RWPE1 (cell line): ENCODE data around the gene ZNF814.

Source experiments
- CTCF ChIA-PET: fragments of 350-600 bp; sonication (Branson Sonifier 250); formaldehyde crosslinking; extraction: SDS; loops from one replicate; lab custom pipeline; 2021; lab: Yijun Ruan, JAX
- POLR2A ChIA-PET: fragments of 400-600 bp; formaldehyde crosslinking; extraction: SDS; loops from one replicate; lab custom pipeline; 2020; ENCODE audit warnings: antibody characterized with exemption; ENCODE audit not compliant: low non-redundant PET; lab: Yijun Ruan, JAX
- DNase-seq: peaks from one replicate; pipeline ENCODE4 v3.0.0; 2012; ENCODE audit warnings: low spot score
- H3K27ac ChIP-seq: fragments of 450-650 bp; 2 replicates; pipeline ENCODE4 v1.5.1; 2017
- CTCF ChIP-seq: fragments of 450-650 bp; conservative IDR thresholded peaks from 2 replicates; pipeline ENCODE4 v1.5.1; 2017; ENCODE audit warnings: low read depth, mild to moderate bottlenecking

Gene ZNF814

GRCh38 chr19:57800696-57801095, 88.1 kb downstream of the ZNF814 start:
- no peak for DNase-seq
- H3K27ac ChIP-seq: no peak overlapping the region
- no peak for TF ChIP-seq CTCF
- ChIA-PET CTCF (no interaction called here), POLR2A (interaction anchor here (0.5 kb wide), 1 partner anchor 26 kb away, joined by 3 read pairs; no protein-coding TSS in a partner anchor)
